ENCODE results near the gene NTNG2.
"Not testable (repeated sequence)": the region's sequence is repeated elsewhere in the genome, so short reads cannot be mapped to it uniquely, and the experiment has no call there.

The NTNG2 gene, protein sequence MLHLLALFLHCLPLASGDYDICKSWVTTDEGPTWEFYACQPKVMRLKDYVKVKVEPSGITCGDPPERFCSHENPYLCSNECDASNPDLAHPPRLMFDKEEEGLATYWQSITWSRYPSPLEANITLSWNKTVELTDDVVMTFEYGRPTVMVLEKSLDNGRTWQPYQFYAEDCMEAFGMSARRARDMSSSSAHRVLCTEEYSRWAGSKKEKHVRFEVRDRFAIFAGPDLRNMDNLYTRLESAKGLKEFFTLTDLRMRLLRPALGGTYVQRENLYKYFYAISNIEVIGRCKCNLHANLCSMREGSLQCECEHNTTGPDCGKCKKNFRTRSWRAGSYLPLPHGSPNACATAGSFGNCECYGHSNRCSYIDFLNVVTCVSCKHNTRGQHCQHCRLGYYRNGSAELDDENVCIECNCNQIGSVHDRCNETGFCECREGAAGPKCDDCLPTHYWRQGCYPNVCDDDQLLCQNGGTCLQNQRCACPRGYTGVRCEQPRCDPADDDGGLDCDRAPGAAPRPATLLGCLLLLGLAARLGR

DNA sequence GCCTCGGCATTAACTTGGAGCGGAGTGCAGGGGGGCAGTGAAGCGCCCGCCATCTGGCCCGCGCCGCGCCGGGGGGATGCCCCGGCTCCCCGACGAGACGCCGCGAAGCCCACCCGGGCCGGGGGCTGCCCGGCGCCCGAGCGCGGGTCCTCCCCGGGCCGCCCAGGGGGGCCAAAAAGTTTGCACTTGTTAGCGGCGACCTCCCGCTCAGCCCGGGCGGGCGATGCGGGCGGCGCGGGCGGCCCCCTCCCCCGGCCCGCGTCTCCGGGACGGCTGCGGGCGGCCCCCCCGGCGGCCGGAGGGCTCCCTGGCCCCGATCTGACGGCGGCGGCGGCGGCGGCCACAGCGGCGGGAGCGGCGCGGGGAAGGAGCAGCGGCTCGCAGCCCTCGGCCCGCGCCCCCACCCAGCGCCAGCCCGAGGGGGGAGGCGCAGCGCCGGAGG lies at the start of gene NTNG2:
NTNG2 (plus strand) TSS at position 316 of the 442 bp plus-strand sequence. CDS start 4,774 bp downstream, outside the sequence.
- no peak for DNase-seq (ENCODE audit: low spot score)

DNA sequence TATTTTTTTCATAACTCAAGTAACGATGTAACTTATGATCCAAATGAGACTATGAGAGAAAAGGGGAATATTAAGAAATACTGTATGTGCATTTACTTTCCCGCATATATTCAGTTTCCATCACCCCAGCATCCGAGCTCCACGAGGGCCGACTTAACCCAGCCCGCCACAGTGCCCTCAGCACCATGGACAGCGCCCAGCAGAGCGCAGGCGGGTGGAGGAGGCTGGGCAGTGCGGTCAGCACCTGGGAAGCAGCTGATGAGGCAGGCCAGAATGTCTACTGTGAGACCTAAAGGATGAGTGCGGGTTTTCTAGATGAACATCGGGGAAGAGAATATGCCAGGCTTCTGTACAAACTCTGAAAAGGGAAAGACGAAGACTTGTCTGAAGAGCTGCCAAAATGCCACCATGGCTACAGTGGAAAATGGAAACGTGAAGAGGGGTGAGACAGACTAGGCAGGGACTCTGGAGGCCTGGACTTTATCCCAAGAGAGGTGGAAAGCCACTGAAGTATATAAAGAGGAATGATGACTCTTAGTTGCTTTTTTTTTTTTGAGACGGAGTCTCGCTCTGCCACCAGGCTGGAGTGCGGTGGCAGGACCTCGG lies 47.7 kb upstream of the NTNG2 start:
- peak; percentile 41 for DNase-seq (ENCODE audit: low spot score)

DNA sequence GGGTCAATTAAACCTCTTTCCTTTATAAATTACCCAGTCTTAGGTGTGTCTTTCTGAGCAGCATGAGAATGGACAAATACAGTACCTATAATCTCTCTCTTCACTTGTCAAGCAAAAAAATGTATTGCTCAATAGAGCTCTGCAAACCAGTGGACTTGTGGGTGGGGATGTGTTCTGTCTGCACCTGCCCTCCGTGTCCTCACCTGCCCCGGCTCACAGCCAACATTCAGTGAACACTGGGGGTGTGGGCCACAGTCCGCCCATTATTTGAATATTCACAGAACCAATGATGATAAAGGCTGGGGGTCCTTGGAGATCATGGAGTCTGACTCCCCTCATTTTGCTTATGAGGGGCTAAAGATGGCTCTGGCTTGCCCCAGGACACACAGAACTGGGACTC lies 45.3 kb upstream of the NTNG2 start:
- no peak for DNase-seq (ENCODE audit: low spot score)

DNA sequence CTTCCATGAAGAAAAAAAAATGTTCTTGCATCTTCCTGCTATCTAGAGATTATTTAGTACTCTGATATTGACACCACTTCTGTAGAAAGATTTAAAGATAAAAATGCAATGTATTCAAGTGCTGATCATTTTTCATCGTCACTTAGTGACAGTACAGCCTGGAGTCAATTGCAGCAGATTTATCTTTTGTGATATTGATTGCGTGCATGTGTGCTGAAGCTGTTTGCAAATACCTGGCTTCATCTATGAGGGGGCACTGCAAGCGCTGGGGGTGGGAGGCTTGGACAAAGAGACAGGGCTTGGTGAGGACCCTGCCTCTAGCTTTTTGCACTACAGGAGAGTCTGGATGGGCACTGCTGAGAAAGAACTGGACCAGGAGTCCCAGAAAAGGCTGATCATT lies 44.2 kb upstream of the NTNG2 start:
- DNase-seq (ENCODE audit: low spot score): no peak

DNA sequence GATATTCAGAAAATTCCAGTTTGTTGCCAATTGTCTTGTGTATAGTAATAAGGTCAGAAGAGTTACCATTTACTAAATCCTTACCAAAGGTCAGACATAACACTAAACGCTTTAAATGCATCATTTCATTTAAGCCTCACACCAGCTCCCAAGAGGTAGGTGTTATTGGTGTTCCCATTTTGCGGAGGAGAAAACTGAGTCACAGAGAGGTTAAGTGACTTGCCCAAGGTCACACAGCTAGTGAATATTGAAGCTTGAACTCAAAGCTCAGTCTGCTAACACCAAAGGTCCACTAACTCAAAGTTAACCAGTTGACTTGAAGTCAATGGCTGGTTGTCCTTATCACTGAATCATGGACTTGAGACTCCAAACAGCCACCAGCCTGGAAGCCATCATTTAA lies 40.8 kb upstream of the NTNG2 start:
- no peak for DNase-seq (ENCODE audit: low spot score)

DNA sequence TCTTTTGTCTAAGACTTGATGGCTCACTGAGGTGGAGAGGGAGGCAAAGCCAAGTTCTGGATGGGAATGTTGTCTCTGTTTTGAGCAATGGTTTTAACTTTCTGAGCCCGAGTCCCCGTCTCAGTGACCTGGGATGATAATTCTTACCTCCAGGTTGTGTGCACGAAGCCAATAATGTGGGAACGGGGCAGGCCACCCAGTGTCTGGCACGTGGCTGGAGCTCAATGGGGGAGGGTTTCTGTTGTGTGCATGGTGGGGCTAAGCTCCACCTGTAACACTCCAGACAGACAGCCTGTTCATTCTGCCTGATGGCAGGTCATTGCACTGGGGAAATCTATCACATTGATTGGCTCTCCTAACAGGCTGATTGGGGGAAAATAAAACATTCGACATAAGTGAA lies 37.1 kb upstream of the NTNG2 start:
- DNase-seq (ENCODE audit: low spot score): no peak

DNA sequence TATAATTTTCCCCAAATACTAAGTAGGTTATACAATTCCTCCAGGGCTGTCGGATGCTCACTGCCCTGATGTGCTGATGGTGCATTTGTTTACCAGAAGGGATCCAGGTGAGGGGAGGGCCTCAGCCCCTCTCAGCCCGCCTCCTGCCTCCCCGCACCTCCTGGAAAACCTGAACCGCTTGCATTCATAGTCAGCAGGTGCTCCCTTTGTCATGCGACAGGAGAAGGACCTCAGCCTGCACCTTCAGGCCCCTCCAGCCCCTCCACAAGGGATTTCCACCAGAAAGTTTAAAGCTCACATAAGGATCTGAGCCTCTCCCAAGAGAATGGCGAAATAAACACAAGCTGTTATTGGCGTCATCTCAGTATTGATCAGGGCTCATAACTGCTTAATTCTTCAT lies 36.5 kb upstream of the NTNG2 start:
- no peak for DNase-seq (ENCODE audit: low spot score)

DNA sequence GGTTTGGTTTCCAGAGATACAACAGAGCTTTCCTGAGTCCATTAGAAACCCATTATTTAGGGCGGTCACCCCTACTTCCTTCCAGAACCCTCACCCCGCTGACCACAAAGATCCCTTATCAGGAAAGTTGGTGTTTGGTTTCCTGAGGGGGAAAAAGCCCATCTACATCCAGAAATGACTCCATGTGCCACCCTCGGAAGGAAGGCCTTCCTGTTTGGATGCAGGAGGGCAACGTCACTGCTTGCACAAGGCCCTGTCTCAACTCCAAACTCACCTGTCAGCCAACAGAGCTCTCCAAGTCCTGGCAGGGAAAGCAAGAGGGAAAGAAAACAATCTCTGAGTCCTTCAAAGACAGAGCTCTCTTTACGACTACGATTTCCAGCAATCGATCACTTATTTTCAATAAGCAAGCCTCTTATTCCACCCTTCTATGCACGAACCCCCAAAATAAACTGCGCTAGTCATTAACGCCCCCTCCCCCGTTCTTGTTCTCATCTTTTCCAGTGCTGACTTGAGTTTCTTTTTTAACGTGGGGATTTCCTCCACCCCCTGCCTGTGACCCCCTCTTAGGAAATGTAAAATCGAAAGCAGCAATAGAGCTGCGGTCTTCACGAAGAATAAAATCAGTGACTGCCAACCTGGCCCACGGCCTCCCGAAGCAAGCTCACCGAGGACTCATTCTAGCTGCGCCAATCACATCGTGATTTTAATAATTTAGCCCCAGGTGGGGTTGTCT lies 35.7 kb upstream of the NTNG2 start:
- no peak for DNase-seq (ENCODE audit: low spot score)

DNA sequence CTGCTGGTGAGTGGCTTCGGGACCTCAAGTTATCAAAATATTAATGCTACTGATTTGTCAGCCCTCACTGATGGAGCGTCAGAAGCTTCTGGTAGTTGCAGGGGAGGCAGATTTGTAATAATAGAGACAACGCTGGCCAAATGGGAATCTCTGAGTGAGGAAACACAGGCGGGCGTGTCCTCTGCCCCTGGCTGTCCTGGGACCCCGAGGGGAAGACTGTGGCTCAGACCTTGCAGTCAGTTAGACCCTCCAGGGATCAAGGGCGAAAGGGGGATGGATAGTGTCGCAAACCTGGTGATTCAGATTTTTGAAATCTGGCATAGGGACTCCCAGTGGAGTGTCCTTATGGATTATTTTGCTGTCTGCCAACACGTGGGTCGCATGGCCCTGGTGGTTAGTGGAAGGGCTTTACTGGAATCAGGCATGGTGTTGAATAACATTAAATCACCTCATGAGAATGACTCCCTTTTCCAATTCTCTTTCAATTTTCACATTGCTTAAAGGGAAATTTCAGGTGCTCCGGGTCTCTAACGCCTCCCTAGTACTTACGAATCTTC lies 35.1 kb upstream of the NTNG2 start:
- no peak for DNase-seq (ENCODE audit: low spot score)

DNA sequence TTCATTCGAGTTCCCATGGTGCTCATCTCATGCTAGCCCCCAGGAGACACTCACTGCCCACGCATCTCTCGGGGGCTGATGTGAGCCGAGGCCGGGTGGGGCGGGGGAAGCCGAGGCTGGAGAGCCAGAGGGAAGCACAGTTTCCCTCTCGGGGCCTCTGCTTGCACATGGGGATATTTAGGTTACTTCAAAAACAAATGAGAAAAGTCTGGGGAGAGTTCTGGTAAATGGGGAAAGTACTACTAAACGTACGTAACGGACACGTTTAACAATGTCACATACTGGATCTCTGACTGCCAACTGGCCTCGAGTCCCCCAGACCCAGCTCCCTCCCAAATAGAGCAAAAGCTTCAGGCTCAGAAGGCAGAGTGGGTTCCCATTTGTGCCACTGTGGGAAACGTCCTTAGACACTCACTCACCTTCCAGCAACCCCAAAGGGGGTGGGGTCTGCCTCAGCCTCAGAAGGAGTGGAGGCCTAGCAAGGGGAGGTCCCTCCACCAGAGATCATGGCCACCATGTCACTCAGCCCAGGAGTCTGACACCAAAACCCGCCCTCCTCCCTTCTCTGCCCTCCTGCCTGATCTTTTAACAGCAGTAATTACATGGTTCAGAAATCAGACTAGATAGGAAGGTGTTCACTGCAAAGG lies 33.8 kb upstream of the NTNG2 start:
- DNase-seq (ENCODE audit: low spot score): no peak

DNA sequence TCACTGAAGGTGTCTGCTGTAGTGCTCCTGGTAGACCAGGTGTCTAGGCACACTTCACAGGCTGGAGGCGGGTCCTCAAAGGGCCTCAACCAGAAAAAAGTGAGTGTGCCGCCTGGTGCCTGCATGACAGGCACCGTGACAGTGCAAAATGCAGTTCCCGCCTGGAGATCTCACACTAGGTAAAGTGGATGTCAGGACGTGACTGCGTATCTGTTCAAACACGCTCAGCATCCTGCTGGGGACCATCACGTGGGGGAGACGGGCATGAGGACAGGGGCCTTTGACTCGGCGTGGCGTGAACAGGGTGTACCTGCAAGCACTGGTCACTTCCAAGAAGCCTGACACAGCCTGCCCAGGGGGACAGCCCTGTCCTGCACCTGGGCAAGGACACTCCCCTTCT lies 32.3 kb upstream of the NTNG2 start:
- no peak for DNase-seq (ENCODE audit: low spot score)

DNA sequence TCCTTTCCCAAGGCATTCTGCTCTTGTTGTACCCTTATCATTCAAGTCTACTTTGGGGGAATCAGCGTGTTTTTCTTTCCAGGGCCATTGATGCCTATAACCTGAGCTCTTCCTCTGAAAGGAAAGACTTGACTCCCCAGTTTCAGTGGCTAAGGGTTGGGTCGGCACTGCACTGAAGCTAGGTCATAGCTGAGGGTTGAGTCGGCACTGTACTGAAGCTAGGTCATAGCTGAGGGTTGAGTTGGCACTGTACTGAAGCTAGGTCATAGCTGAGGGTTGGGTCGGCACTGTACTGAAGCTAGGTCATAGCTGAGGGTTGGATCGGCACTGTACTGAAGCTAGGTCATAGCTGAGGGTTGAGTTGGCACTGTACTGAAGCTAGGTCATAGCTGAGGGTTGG lies 27.8 kb upstream of the NTNG2 start:
- not testable (repeated sequence) for DNase-seq (ENCODE audit: low spot score)

DNA sequence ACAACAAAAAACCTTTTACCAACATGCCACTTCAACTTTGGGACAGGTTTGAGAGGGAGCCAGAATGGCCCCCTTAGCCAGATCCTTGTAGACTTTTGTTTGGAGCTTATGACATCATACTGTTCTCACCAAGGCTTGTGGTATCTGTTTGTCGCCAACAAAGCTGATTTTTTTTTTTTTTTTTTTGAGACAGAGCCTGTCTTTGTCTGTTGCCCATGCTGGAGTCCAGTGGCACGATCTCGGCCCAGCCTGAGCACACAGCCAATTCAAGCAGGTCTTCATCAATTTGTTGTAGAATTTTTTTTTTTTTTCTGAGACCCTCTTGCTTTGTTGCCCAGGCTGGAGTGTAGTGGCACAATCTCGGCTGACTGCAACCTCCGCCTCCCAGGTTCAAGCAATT lies 26.4 kb upstream of the NTNG2 start:
- peak; percentile 75 for DNase-seq (ENCODE audit: low spot score)

DNA sequence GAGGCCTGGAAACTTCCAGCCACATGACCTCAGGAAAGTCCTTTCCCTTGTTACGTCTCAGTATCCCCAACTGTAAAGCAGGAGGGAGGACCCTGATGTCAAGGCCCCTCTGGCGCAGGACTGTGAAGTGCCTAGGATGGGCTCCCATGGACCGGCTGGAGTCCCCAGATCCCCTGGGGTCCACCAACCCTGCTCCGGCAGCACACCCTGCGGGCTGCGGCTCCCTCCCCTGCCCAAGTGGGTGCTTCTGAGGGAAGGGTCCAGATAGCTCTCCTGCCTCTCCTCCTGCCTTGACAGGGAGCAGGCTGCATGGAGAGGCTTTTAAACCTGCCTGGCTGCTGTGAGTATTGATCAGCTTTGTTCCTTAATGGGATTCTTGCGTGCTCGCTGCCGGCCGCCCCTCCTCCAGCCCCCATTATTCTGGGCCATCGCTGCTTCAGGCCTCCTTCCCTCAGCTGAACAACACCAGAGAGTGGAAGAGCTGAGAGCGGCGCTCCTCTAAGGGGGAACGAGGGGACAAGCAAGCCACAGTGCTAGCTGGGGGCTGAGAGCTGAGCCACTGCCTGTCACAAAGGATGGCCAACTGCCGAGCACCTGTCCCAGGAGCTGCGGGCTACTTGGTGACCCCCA lies 25.6 kb upstream of the NTNG2 start:
- DNase-seq (ENCODE audit: low spot score): no peak

DNA sequence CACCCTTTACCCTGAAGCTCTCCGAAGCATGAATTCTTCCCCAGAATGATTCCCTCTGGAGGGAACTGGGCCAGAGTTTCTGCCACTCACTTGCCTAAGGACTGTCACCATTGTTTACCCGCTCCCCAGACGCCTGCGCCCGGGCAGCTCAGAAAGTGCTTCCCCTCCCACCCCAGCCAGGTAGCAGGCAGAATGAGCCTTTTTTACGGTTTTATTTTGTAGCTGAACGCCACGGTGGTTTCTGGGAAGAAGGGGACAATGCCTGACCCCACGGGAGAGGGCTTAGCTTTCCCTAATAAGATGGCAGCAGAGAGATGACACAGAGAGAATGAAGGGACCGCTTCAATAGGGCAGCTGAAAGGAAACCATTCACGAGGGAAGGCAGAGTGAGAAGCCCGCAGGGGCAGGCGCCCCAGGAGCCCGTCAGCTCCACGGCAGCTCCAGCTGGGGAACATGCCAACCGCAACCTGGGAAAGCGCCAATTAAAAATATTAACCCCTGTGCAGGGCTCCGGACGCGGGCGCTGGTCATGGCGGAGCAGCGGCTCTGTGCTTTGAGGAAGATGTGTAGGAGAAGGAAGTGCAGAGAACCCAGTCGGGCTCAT lies 20.4 kb upstream of the NTNG2 start:
- peak; percentile 75 for DNase-seq (ENCODE audit: low spot score)

DNA sequence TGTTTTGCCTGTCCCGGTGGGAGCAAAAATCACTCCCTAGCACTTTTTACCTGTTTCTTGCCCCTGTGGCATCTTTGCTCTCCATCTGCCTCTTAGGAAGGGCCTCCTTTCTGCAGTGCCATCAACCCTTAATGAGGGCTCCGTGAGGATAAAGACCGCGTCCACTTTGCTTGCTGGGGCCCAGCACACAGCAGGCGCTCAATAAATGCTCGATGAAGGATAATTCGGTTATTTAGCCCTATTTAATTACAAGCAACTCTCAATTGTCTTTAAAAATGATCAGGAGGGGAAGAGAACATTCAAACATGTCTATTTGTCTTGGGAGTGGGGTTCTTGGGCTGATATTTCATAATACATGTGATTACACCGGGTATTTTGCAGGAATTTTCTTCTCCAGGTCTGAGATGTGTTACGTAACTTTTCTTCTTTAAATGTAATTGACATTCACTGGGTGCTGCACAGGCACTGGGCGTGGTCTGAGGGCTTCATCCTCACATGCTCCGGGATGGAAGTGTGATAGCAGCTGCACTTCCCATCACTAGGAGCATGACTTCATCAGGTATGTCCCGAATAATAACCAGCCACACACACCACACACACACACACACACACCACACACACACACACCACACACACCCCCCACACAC lies 19.8 kb upstream of the NTNG2 start:
- no peak for DNase-seq (ENCODE audit: low spot score)

DNA sequence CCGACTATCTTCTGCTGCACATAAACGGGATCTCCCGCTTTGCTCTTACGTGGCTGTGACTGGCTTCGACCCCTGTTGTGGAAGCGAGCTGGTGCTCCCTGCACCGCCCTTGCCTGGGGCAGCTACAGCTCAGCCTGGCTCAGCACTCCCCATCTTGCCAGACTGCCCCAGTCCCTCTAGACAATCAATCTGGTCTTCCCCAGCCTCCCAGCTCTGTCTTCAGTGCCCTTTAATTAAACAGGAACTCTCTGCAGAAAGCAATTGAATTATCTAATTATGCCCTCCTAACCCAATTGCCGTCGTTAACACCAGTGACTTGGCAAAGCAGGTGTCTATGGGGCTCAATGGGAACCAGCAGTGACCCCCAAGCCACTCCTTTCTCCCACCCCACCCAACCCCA lies 18.9 kb upstream of the NTNG2 start:
- no peak for DNase-seq (ENCODE audit: low spot score)

DNA sequence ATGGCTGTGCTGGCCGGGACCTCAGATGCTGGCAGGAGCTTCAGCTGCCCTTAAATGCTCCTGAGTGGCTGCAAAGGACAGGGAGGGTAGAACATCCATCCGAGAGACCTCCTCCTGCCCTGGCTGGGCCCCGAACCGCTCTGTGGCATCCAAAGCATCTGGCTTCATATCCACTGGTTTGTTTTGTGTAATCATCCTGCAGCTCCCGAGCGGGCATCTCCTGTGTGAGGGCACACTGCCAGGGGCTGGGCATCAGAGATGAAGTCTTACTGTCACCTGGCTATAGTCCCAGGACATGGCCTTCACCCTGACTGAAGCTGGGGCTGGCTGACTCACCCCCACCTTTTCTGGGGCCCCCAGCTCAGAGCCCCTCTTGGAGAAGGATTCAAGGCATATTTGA lies 18.5 kb upstream of the NTNG2 start:
- no peak for DNase-seq (ENCODE audit: low spot score)

DNA sequence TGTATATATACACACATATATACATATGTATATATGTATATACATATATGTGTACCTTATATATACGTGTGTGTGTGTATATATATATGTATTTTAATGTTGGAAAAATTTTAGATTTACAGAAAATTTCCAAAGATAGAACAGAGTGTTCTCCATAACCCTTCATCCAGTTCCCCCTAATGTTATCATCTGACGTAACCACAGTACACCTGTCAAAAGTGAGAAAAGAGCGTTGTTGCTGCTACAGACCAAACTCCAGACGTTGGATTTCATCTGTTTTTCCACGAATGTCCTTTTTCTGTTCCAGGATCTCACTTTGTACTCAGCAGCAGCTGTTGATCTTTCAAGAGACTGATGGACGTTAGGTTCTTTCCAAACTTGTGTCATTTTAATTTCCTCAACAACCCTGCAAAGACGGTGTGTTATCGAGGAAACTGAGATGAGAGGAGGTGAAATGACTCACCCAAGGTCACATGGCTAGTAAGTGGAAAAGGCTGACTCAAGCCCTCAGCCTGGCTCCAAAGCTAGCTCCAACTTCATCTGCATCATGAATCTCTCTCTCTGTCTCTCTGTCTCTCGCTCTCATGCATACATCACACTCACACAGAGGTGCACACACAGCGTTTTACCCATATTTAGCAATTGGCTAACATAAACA lies 17.0 kb upstream of the NTNG2 start:
- no peak for DNase-seq (ENCODE audit: low spot score)

DNA sequence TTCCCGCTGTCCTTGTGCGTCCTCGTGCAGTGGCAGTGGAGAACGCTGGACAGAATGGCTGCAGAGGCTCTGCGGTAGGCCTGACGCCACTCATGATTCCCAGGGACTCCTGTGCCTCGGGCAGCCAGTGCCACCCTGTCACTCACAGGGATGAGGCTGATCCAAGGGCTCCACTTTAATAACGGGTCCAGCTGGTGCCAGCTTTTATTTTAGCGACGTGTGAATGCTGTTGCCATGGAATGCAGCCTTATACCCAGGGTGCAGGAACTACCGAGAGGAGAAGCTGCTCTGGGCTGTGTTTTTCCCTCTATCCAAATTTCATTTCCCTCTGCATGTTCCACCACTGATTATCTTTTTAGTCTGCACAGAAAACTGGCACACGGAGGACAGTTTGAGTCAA lies 15.8 kb upstream of the NTNG2 start:
- DNase-seq (ENCODE audit: low spot score): no peak

All from pons (tissue), 1 donor.